Heart left ventricle (tissue), 13 donors: ENCODE measurements around the gene DDN.

Source experiments
- CTCF ChIP-seq, 12 donors: fragments of 200-600 bp; sonication (generic) in 4 of 12; IDR thresholded peaks; one replicate each; pipeline versions ENCODE4 v1.5.0 to v1.8.0; 2018 to 2022; ENCODE audit warnings: antibody characterized with exemption in 12 of 12, mild to moderate bottlenecking in 5 of 12
- POLR2A ChIP-seq, 2 donors: fragments of 450-650 bp; IDR thresholded peaks; one replicate each; pipeline ENCODE4 v1.6.1; 2017; ENCODE audit warnings: antibody characterized with exemption in 2 of 2, mild to moderate bottlenecking in 2 of 2, moderate library complexity in 2 of 2
- donor health status: ischemic (EF 13 %, LVEDD 7.1; RV severe dilation, severe dysfunction).
- donor health status: DM: no; HTN: yes; CAD: no.
- donor health status: DM: no; HTN: no; CAD: no.
- donor health status: ischemic (EF 25% LVEDD 6.9; RV normal size, moderate dysfunction).
- donor health status: ischemic (EF 25% LVEDD 5.7; RV mildly dilated, moderate dysfunction).
- donor health status: ischemic (EF 35%, LVEDD 5.7; RV mildly dilated, moderate dysfunction).
- donor health status: nonischemic (EF 11% LVEDD 7.7; RV severe dilation, severe dysfunction).
- donor health status: DM: yes; HTN: yes; CAD: no.
- donor health status: PGD.
- donor health status: ischemic (EF 29% LVEDD 5.4; RV normal size, mild dysfunction).
- donor health status: nonischemic (EF 23%, LVEDD 6.1; RV moderate dilation, normal function).

- TF ChIP-seq CTCF (IDR thresholded peaks at IDR 0.05) = no peak
- TF ChIP-seq POLR2A (IDR thresholded peaks at IDR 0.05) = no peak
These were observed 40.5 kb upstream of the DDN start for GRCh38 chr12:49039421-49040363.
